OCI-LY7 (cell line): ENCODE data around the gene JAK1. TPM values are rescaled to one million over a fixed set of nuclear protein-coding genes. Genes with fewer than 3 reads are reported as not detected.
"Not testable (repeated sequence)": the region's sequence is repeated elsewhere in the genome, so short reads cannot be mapped to it uniquely, and the experiment has no call there.

ENCODE experiments used
- BruUV-seq: library from RNA; stranded (reverse); fragments of 400-500 nt; replicated peaks from 2 replicates; lab custom pipeline; 2021; lab: Mats Ljungman, UMichigan
- CTCF ChIA-PET: fragments of 300-600 bp; sonication (Branson Sonifier 250); formaldehyde crosslinking; loops from one replicate; lab custom pipeline; 2022; ENCODE audit warnings: antibody characterized with exemption; ENCODE audit not compliant: unreplicated experiment; lab: Charles Lee
- POLR2A ChIA-PET: fragments of 300-600 bp; sonication (Branson Sonifier 250); formaldehyde crosslinking; loops from one replicate; lab custom pipeline; 2022; ENCODE audit warnings: antibody characterized with exemption; lab: Charles Lee
- DNase-seq: peaks from one replicate; pipeline ENCODE4 v3.0.0-alpha.2; 2015; ENCODE audit warnings: low spot score
- H2AFZ ChIP-seq: fragments of 200-600 bp; sonication (generic), shearing (Covaris generic); 2 replicates; pipeline ENCODE4 v1.6.1; 2014; ENCODE audit warnings: mild to moderate bottlenecking, antibody characterized with exemption, low read length, moderate library complexity
- H3K27ac ChIP-seq: fragments of 200-600 bp; sonication (generic); 2 replicates; pipeline ENCODE4 v1.5.1; 2014; ENCODE audit warnings: mixed run types, low read depth, mild to moderate bottlenecking, moderate library complexity, low read length, inconsistent platforms; ENCODE audit not compliant: poor library complexity, severe bottlenecking
- H3K36me3 ChIP-seq: fragments of 200-600 bp; sonication (generic); 2 replicates; pipeline ENCODE4 v1.6.1; 2014; ENCODE audit warnings: mild to moderate bottlenecking, antibody characterized with exemption, low read length, moderate library complexity, mixed read lengths; ENCODE audit not compliant: insufficient read depth
- H3K4me1 ChIP-seq: fragments of 200-600 bp; sonication (generic); 2 replicates; pipeline ENCODE4 v1.5.1; 2014; ENCODE audit warnings: mild to moderate bottlenecking, low read length; ENCODE audit not compliant: insufficient read depth, poor library complexity, severe bottlenecking
- H3K4me2 ChIP-seq: fragments of 200-600 bp; sonication (generic); 2 replicates; pipeline ENCODE4 v1.6.1; 2014; ENCODE audit warnings: mild to moderate bottlenecking, low read length
- H3K4me3 ChIP-seq: fragments of 200-600 bp; sonication (generic); 2 replicates; pipeline ENCODE4 v1.5.1; 2014; ENCODE audit warnings: mild to moderate bottlenecking, low read depth, low read length; ENCODE audit not compliant: poor library complexity, severe bottlenecking
- H3K79me2 ChIP-seq: fragments of 200-600 bp; sonication (generic); 2 replicates; pipeline ENCODE4 v1.6.1; 2016; ENCODE audit warnings: low read depth, mild to moderate bottlenecking, low read length, moderate library complexity, mixed read lengths; ENCODE audit not compliant: insufficient read depth
- H3K9me2 ChIP-seq: fragments of 200-600 bp; sonication (generic); 2 replicates; pipeline ENCODE4 v1.6.1; 2016; ENCODE audit warnings: mild to moderate bottlenecking, low read length, mixed read lengths; ENCODE audit not compliant: insufficient read depth
- H3K9me3 ChIP-seq: fragments of 200-600 bp; sonication (generic); 2 replicates; pipeline ENCODE4 v1.6.1; 2014; ENCODE audit warnings: mild to moderate bottlenecking, mixed run types, low read length, mixed read lengths
- H4K20me1 ChIP-seq: fragments of 200-600 bp; sonication (generic); 2 replicates; pipeline ENCODE4 v1.6.1; 2014; ENCODE audit warnings: mild to moderate bottlenecking, antibody characterized with exemption, low read length, moderate library complexity, mixed read lengths; ENCODE audit not compliant: insufficient read depth
- CTCF ChIP-seq: fragments of 200-600 bp; sonication (generic); conservative IDR thresholded peaks from 2 replicates; pipeline ENCODE4 v1.5.1; 2014; ENCODE audit warnings: mild to moderate bottlenecking, antibody characterized with exemption, low read length, moderate library complexity, mixed read lengths
- EZH2phosphoT487 ChIP-seq: fragments of 200-600 bp; sonication (generic); IDR thresholded peaks from 2 replicates; pipeline ENCODE4 v1.6.1; 2018; ENCODE audit warnings: low read depth, borderline replicate concordance, mild to moderate bottlenecking, mixed run types, antibody characterized with exemption, low read length, moderate library complexity, mixed read lengths
- intact Hi-C: fragments of 100-400 bp; cut with micrococcal nuclease; formaldehyde crosslinking; loops from one replicate; pipeline ENCODE4 v1.10.0; 2022; ENCODE audit not compliant: unreplicated experiment
- total RNA-seq, 2 experiments: library from RNA; depleted of rRNA in 1 of 2; stranded (reverse); fragments of >200 nt in 1 of 2; shearing (Covaris generic) in 1 of 2; gene quantifications; 2 replicates each; pipeline ENCODE4 v1.2.3, GENCODE V29; 2014 to 2022

Gene JAK1
- total RNA-seq, 2 experiments from 2014 or later: 72.6 to 86.8 TPM

GRCh38 chr1:65002156-65002507 lies 35.8 kb upstream of the JAK1 start:
- H3K9me2 ChIP-seq: no peaks in the 10 kb centered on the region
- no TSS peak for BruUV-seq
- intact Hi-C loops: no loop called here
- H3K27ac ChIP-seq: no peak overlapping the region
- no peaks in the 10 kb centered on the region for H3K79me2 ChIP-seq
- H3K4me3 ChIP-seq: no peak overlapping the region
- no peak overlapping the region for H3K4me2 ChIP-seq
- no peak overlapping the region for H2AFZ ChIP-seq
- CTCF ChIA-PET: interaction anchor here (0.6 to 0.8 kb wide), 2 partner anchors 14 to 36 kb away, joined by 3 read pairs; no protein-coding TSS in a partner anchor
- TF ChIP-seq EZH2phosphoT487 (no peak), CTCF (no peak)
- no peaks in the 10 kb centered on the region for H4K20me1 ChIP-seq
- 0 out of 2 replicates have a peak, but pooled peaks cover 6% of the 10 kb centered on the region for H3K9me3 ChIP-seq
- POLR2A ChIA-PET: no interaction called here
- DNase-seq: no peak
- no peaks in the 10 kb centered on the region for H3K36me3 ChIP-seq
- H3K4me1 ChIP-seq: peaks cover 6% of the 10 kb centered on the region

GRCh38 chr1:65001231-65001792 lies 35.0 kb upstream of the JAK1 start:
- Histone ChIP-seq H3K27ac (no peak overlapping the region), H3K4me1 (peaks cover 6% of the 10 kb centered on the region), H4K20me1 (no peaks in the 10 kb centered on the region), H2AFZ (no peak overlapping the region), H3K4me2 (no peak overlapping the region), H3K4me3 (no peak overlapping the region), H3K9me2 (no peaks in the 10 kb centered on the region), H3K79me2 (no peaks in the 10 kb centered on the region), H3K36me3 (no peaks in the 10 kb centered on the region), H3K9me3 (0 out of 2 replicates have a peak, but pooled peaks cover 6% of the 10 kb centered on the region)
- no TSS peak for BruUV-seq
- ChIA-PET CTCF (interaction anchor here (0.8 kb wide), 1 partner anchor 13 kb away, joined by 3 read pairs; no protein-coding TSS in a partner anchor), POLR2A (no interaction called here)
- TF ChIP-seq CTCF (no peak), EZH2phosphoT487 (no peak)
- intact Hi-C loops: no loop called here
- DNase-seq: no peak

GRCh38 chr1:64998425-64998948 lies 32.1 kb upstream of the JAK1 start:
- H4K20me1 ChIP-seq, CTCF ChIA-PET, DNase-seq, H3K27ac ChIP-seq, H3K9me3 ChIP-seq, intact Hi-C loops, H3K36me3 ChIP-seq, BruUV-seq, POLR2A ChIA-PET, H3K4me1 ChIP-seq, H3K79me2 ChIP-seq, H2AFZ ChIP-seq, H3K9me2 ChIP-seq, H3K4me2 ChIP-seq, H3K4me3 ChIP-seq: not testable (repeated sequence)
